Activated T-cell treated with anti-CD3 and anti-CD28 coated beads for 24 hours (primary cell): ENCODE measurements around the gene TUBA3D.
"Not testable (repeated sequence)": the region's sequence is repeated elsewhere in the genome, so short reads cannot be mapped to it uniquely, and the experiment has no call there.

Experiments
- DNase-seq: peaks from one replicate; pipeline ENCODE4 v3.0.0-alpha.2; 2020; ENCODE audit warnings: low read depth

Gene TUBA3D

GRCh38 chr2:131514408-131515166 is 38.7 kb downstream of the TUBA3D start:
- not testable (repeated sequence) for DNase-seq

- not testable (repeated sequence) for DNase-seq
Observed at GRCh38 chr2:131515235-131515634, 39.3 kb downstream of the TUBA3D start.

- no peak for DNase-seq
Observed at GRCh38 chr2:131516011-131516410, 40.1 kb downstream of the TUBA3D start.

GRCh38 chr2:131516621-131517020 is 40.7 kb downstream of the TUBA3D start:
- DNase-seq: not testable (repeated sequence)

GRCh38 chr2:131517106-131517831 is 41.4 kb downstream of the TUBA3D start:
- no peak for DNase-seq

GRCh38 chr2:131517856-131518255 is 41.9 kb downstream of the TUBA3D start:
- DNase-seq: not testable (repeated sequence)

- DNase-seq: not testable (repeated sequence)
Observed at GRCh38 chr2:131518531-131518930, 42.6 kb downstream of the TUBA3D start.

GRCh38 chr2:131519466-131519865 is 43.5 kb downstream of the TUBA3D start:
- no peak for DNase-seq

- DNase-seq: not testable (repeated sequence)
Observed at GRCh38 chr2:131519871-131520470, 44.1 kb downstream of the TUBA3D start.

GRCh38 chr2:131520526-131520925 is 44.6 kb downstream of the TUBA3D start:
- DNase-seq: no peak

GRCh38 chr2:131521524-131521923 is 45.6 kb downstream of the TUBA3D start:
- DNase-seq: not testable (repeated sequence)

- no peak for DNase-seq
Observed at GRCh38 chr2:131521961-131522781, 46.3 kb downstream of the TUBA3D start.

- DNase-seq: not testable (repeated sequence)
Observed at GRCh38 chr2:131525256-131525655, 49.3 kb downstream of the TUBA3D start.

- peak; percentile 67 for DNase-seq
Observed at GRCh38 chr2:131527131-131528001, 51.4 kb downstream of the TUBA3D start, which contains the start of gene CCDC74A. Gene CCDC74A, plus strand, starts transcription at chr2:131527888. Its CDS starts 83 bp downstream, at chr2:131527971.

GRCh38 chr2:131528981-131529863 is 53.3 kb downstream of the TUBA3D start:
- DNase-seq: not testable (repeated sequence)

- not testable (repeated sequence) for DNase-seq
Observed at GRCh38 chr2:131529864-131530445, 54.0 kb downstream of the TUBA3D start.

- not testable (repeated sequence) for DNase-seq
Observed at GRCh38 chr2:131530626-131531344, 54.9 kb downstream of the TUBA3D start.

- not testable (repeated sequence) for DNase-seq
Observed at GRCh38 chr2:131531547-131532185, 55.7 kb downstream of the TUBA3D start.
